Esophagus squamous epithelium (tissue), 4 donors: Measurements from ENCODE around the gene PLCD1.

Experiments used
- POLR2A ChIP-seq, 4 donors: fragments of 450-650 bp; IDR thresholded peaks; one replicate each; pipeline ENCODE4 v1.6.1; 2017; ENCODE audit warnings: antibody characterized with exemption in 4 of 4, mild to moderate bottlenecking in 4 of 4, moderate library complexity in 3 of 4
- TF ChIP-seq, protein P1 (sequence below), 6 experiments: fragments of 450-650 bp in 4 of 6; fragments of 200-600 bp in 2 of 6; sonication (generic) in 2 of 6; IDR thresholded peaks; one replicate each; pipeline ENCODE4 v1.5.1; 2016 to 2019; ENCODE audit warnings: antibody characterized with exemption in 6 of 6, mild to moderate bottlenecking in 4 of 6, moderate library complexity in 4 of 6

DNA sequence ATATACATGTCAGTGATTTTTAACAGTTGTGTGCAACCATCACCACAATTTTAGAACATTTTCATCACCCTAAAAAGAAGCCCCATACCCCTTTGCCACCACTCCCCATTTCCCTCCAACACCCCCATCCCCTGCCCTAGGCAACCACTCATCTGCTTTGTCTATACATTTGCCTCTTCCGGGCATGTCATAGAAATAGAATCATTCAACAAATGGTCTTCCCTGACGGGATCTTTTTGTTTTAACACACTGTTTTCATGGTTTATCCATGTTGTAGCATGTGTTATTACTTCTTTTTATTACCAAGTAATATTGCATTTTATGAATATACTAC, 34.8 kb downstream of the PLCD1 start:
- TF ChIP-seq, protein P1, sequence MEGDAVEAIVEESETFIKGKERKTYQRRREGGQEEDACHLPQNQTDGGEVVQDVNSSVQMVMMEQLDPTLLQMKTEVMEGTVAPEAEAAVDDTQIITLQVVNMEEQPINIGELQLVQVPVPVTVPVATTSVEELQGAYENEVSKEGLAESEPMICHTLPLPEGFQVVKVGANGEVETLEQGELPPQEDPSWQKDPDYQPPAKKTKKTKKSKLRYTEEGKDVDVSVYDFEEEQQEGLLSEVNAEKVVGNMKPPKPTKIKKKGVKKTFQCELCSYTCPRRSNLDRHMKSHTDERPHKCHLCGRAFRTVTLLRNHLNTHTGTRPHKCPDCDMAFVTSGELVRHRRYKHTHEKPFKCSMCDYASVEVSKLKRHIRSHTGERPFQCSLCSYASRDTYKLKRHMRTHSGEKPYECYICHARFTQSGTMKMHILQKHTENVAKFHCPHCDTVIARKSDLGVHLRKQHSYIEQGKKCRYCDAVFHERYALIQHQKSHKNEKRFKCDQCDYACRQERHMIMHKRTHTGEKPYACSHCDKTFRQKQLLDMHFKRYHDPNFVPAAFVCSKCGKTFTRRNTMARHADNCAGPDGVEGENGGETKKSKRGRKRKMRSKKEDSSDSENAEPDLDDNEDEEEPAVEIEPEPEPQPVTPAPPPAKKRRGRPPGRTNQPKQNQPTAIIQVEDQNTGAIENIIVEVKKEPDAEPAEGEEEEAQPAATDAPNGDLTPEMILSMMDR (IDR thresholded peaks at IDR 0.05), result no peak
- no peak for TF ChIP-seq POLR2A (IDR thresholded peaks at IDR 0.05)
